HG02938 (cell line): Measurements from ENCODE around the gene NOP9.
A peak's percentile ranks its signal among the peaks of the same experiment; 100 is the strongest.

Experiments used
- ATAC-seq: cut with Tn5 transposase; IDR thresholded peaks from one replicate; pipeline ENCODE4 v1.9.1; 2021; ENCODE audit warnings: mild to moderate bottlenecking, moderate library complexity; ENCODE audit not compliant: unreplicated experiment

NOP9 gene

GRCh38 chr14:24307575-24308341 lies 8.1 kb downstream of the NOP9 start, which contains the start of gene CIDEB:
Gene CIDEB, minus strand, starts transcription at chr14:24307977. Its CDS starts 119 bp downstream, at chr14:24307858.
- ATAC-seq: no peak

GRCh38 chr14:24308342-24309124 lies 8.9 kb downstream of the NOP9 start:
- ATAC-seq: no peak

- ATAC-seq: no peak
Measured at GRCh38 chr14:24309538-24310264, 10.1 kb downstream of the NOP9 start, which contains the start of gene LTB4R2. Gene LTB4R2, plus strand, starts transcription at chr14:24310140. Its CDS starts 525 bp downstream, at chr14:24310665.

GRCh38 chr14:24310265-24310645 lies 10.6 kb downstream of the NOP9 start:
- ATAC-seq: no peak

DNA sequence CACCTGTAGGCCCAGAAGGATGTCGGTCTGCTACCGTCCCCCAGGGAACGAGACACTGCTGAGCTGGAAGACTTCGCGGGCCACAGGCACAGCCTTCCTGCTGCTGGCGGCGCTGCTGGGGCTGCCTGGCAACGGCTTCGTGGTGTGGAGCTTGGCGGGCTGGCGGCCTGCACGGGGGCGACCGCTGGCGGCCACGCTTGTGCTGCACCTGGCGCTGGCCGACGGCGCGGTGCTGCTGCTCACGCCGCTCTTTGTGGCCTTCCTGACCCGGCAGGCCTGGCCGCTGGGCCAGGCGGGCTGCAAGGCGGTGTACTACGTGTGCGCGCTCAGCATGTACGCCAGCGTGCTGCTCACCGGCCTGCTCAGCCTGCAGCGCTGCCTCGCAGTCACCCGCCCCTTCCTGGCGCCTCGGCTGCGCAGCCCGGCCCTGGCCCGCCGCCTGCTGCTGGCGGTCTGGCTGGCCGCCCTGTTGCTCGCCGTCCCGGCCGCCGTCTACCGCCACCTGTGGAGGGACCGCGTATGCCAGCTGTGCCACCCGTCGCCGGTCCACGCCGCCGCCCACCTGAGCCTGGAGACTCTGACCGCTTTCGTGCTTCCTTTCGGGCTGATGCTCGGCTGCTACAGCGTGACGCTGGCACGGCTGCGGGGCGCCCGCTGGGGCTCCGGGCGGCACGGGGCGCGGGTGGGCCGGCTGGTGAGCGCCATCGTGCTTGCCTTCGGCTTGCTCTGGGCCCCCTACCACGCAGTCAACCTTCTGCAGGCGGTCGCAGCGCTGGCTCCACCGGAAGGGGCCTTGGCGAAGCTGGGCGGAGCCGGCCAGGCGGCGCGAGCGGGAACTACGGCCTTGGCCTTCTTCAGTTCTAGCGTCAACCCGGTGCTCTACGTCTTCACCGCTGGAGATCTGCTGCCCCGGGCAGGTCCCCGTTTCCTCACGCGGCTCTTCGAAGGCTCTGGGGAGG lies 11.3 kb downstream of the NOP9 start, which contains the start of gene LTB4R:
Gene LTB4R (plus strand): TSS at position 857 of the 959 bp plus-strand sequence. CDS start 4,150 bp downstream, outside the sequence.
- peak; percentile 57 for ATAC-seq

GRCh38 chr14:24311837-24312615 lies 12.4 kb downstream of the NOP9 start:
- no peak for ATAC-seq

GRCh38 chr14:24312736-24313507 lies 13.3 kb downstream of the NOP9 start:
- no peak for ATAC-seq

DNA sequence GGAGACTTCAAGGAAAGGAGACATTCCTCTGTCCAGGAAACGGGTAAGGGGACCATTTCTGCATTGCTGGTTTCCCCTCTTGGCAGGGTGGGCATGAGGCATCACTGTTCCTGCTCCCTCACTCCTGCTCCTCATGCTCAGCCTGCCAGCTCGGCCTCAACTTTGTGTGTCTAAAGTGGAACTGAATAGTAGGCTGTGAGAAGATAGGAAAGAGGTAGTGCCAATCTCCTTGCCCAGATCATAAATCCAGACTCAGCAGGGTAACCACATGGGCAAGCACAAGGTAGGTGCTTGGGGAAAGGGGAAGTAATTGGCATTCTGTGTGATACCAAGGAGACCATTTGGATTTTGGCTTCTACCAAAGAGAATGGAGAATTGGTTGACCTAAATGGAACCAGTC lies 14.3 kb downstream of the NOP9 start:
- no peak for ATAC-seq

DNA sequence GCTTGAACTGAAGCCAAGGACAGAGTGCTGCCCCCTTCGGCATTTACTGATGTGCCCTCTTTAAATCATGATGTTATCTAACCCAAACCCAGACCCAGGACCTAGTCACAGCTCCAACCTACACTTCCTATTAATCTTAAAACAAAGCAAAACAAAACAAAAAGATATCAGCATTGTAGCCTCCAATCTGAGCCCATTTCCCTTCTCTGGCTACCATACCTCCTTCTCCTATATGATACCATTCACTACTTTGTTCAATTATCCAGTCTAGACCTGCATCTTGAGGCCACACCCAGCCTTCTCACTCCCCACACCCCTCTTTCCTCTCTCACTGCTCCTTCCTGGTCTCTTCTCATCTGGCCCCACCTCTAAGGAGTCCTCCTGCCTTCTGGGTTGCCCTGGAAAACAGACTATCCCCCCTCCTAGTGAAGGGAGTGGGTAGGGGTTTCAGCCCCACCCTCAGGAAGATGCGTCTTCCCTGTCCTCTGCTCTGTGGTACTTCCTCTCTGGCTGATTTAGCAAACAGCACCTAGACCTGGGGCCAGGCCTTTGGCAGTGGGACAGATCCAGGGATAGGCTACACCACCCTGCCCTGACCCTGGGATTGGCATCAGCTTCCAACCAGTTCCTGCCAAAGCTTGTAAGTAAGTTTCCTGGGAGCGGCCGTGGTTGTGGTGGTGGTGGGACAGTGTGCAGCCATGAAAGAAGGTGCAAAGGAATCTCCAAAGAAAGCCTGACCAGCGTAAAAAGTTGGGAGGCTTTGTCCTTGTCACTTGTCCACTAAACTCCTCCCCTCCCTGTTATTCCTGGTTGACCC lies 14.9 kb downstream of the NOP9 start:
- ATAC-seq: no peak

DNA sequence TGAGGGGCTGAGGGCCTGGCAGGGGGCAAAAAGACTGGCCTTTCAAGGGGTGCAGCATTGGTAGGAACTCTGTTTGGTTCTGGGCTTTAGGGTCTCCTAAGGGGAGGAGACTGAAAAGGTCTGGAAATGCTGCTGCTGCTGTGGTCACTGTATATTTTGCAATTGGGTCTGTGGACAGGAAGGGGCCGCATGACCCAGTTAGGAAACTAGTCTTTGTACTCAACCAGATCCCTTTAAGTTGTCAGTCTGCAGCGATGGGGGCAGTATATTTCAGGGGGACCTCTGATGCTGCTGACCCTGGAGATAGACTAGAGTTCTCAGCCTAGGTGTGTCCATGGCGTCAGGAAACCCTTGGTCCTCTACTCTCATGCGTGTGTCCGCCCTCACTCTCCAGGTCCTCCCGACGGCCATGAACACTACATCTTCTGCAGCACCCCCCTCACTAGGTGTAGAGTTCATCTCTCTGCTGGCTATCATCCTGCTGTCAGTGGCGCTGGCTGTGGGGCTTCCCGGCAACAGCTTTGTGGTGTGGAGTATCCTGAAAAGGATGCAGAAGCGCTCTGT lies 15.7 kb downstream of the NOP9 start:
- ATAC-seq: no peak

GRCh38 chr14:24315807-24316596 lies 16.4 kb downstream of the NOP9 start:
- ATAC-seq: no peak

GRCh38 chr14:24316597-24316950 lies 16.9 kb downstream of the NOP9 start:
- no peak for ATAC-seq

DNA sequence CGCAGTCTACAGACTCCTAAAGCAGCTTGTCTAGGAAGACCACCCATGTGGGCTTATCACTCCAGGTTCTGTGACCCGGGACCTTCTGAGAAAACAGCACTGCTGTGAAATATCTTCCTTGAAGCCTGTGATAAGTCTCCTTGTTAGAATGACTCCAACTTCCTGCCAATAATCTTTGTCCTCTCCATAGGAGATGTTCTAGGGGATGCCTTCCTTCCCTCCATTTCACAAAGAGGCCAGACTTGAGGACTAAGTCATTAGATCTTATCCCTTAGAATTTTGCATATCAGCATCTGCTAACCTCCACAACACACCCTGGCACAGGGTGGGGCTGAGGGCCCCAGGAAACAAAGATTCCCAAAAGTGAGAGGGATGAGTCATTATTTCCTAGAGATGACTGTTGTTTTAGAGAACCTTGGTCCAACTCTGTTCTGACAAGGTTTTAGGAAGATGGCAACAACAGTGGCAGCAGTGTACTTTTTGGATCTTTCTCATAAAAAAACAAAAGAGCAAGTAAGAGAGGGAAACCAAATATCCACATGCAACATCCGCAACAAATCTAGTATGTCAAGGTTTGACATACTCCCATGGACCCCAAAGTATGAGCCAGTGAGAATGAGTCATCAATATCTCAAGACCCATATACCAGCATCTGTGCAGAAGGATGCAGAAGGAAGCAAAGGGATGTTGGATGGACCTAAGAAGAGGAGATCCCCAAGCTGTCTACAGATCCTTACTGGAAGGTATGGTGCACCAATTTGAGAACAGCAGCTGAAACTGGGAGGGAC lies 17.7 kb downstream of the NOP9 start:
- ATAC-seq: no peak

GRCh38 chr14:24321212-24321975 lies 21.7 kb downstream of the NOP9 start:
- ATAC-seq: no peak

GRCh38 chr14:24322672-24323071 lies 23.0 kb downstream of the NOP9 start:
- no peak for ATAC-seq
